ENCODE results near the gene RPS21. TPM values are rescaled to one million over a fixed set of nuclear protein-coding genes. Genes with fewer than 3 reads are reported as not detected.
"Not testable (repeated sequence)": the region's sequence is repeated elsewhere in the genome, so short reads cannot be mapped to it uniquely, and the experiment has no call there.

RPS21 gene
- total and polyA plus RNA-seq, 12 donors = 512 to 4,111 (median 619) TPM

- WGBS, 2 donors = 75% methylated on average over 18 of the region's 18 CpGs
- intact Hi-C loops (cut with DNase I) = loop anchor here in 1 of 10 donors (10.0 kb wide), 1 partner anchor 356 kb away; no protein-coding TSS in a partner anchor
- Histone ChIP-seq H3K4me3 (no peak overlapping the region), H3K9me3 (no peaks in the 10 kb centered on the region), H3K27me3 (peaks cover 0 to 41% (median 0%) of the 10 kb centered on the region in 7 donors), H3K4me1 (peaks cover 17 to 62% (median 54%) of the 10 kb centered on the region in 9 donors), H3K36me3 (no peaks in the 10 kb centered on the region), H3K27ac (peak overlapping the region in 4 of 10 donors; percentile 33 to 99 (median 44))
- DNase-seq = no peak
- ATAC-seq = no peak
- TF ChIP-seq CTCF (IDR thresholded peaks at IDR 0.05) = no peak
Observed at GRCh38 chr20:62370807-62371587, 15.9 kb upstream of the RPS21 start.

- no peaks in the 10 kb centered on the region for H3K9me3 ChIP-seq
- no peaks in the 10 kb centered on the region for H3K36me3 ChIP-seq
- peaks cover 0 to 35% (median 0%) of the 10 kb centered on the region in 7 donors for H3K27me3 ChIP-seq
- 92 to 96% methylated on average over 8 of the region's 8 CpGs for WGBS, 2 donors
- DNase-seq (no peak), ATAC-seq (no peak)
- H3K27ac ChIP-seq = no peak overlapping the region
- no peak for TF ChIP-seq CTCF (IDR thresholded peaks at IDR 0.05)
- H3K4me3 ChIP-seq = no peak overlapping the region
- H3K4me1 ChIP-seq = peaks cover 14 to 62% (median 54%) of the 10 kb centered on the region in 9 donors
- intact Hi-C loops (cut with DNase I) = loop anchor here in 1 of 10 donors (10.0 kb wide), 1 partner anchor 357 kb away; no protein-coding TSS in a partner anchor
Observed at GRCh38 chr20:62371588-62372041, 15.3 kb upstream of the RPS21 start.

- no peak for ATAC-seq
- H3K4me1 ChIP-seq = peaks cover 14 to 68% (median 59%) of the 10 kb centered on the region in 9 donors
Observed at GRCh38 chr20:62372042-62372993, 14.6 kb upstream of the RPS21 start.

GRCh38 chr20:62373631-62374179, 13.2 kb upstream of the RPS21 start:
- H3K9me3 ChIP-seq, DNase-seq, ATAC-seq, H3K4me3 ChIP-seq, H3K36me3 ChIP-seq, H3K27ac ChIP-seq: not testable (repeated sequence)
- Histone ChIP-seq H3K27me3 (peaks cover 0 to 16% (median 0%) of the 10 kb centered on the region in 7 donors), H3K4me1 (peaks cover 9 to 68% (median 53%) of the 10 kb centered on the region in 9 donors)
- 89 to 95% methylated on average over 27 of the region's 40 CpGs for WGBS, 2 donors
- intact Hi-C loops (cut with DNase I) = loop anchor here in 1 of 10 donors (10.0 kb wide), 1 partner anchor 359 kb away; no protein-coding TSS in a partner anchor

More at GRCh38 chr20:62372042-62372993, 14.6 kb upstream of the RPS21 start:
- peak overlapping the region in 1 of 10 donors; percentile 9 for H3K27ac ChIP-seq
- TF ChIP-seq CTCF (IDR thresholded peaks at IDR 0.05) = no peak
- H3K9me3 ChIP-seq = no peaks in the 10 kb centered on the region
- intact Hi-C loops (cut with DNase I) = loop anchor here in 1 of 10 donors (10.0 kb wide), 1 partner anchor 358 kb away; no protein-coding TSS in a partner anchor
- no peak for DNase-seq
- peaks cover 0 to 30% (median 0%) of the 10 kb centered on the region in 7 donors for H3K27me3 ChIP-seq
- H3K4me3 ChIP-seq = no peak overlapping the region
- 80 to 86% methylated on average over 29 of the region's 29 CpGs for WGBS, 2 donors
- no peaks in the 10 kb centered on the region for H3K36me3 ChIP-seq

All from heart right ventricle (tissue), 16 donors.